NCI-H1105 treated with DMSO at 0.1 percent for 48 hours (cell line): Measurements from ENCODE around the gene JPH4.
"Not testable (repeated sequence)": the region's sequence is repeated elsewhere in the genome, so short reads cannot be mapped to it uniquely, and the experiment has no call there.

ENCODE experiments used
- DNase-seq: peaks from one replicate; lab custom pipeline; 2025; lab: John Stamatoyannopoulos, UW

The JPH4 gene

DNA sequence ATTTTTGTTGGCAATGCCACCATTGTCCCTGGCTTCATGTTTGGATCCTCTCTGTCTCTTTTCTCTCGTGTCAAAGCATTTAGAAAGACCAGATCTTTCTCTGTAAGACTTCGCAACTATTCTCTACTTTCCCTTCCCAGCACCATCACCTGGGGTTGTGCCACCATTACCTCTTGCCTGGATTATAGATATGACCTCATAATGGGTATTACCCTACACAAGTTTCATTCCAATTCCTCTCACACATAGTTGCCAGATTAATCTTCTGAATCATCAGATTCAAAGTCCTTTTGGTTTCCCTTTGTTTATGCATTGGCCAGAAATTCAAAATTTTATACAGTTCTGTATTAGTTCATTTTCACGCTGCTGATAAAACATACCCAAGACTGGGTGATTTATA is 30.4 kb upstream of the JPH4 start:
- no peak for DNase-seq

DNA sequence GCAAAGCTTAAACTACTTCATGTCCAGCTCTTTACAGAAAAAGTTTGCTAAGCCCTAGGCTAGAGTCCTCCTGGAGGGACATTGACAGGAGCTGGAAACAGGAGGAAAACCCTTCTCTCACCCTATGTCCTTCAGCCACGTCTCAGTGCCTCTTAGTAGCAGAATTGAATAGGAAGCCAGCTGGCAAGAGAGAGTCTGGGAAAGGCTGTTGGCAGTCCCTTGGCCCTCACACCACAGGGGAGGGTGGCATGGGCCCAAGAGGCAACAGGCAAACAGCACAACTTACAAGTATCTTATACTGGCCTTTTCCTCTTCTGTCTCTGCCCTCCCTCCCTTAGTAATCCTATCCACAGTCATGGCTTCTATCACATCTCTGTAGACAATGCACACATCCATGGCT is 29.9 kb upstream of the JPH4 start:
- DNase-seq = no peak

DNA sequence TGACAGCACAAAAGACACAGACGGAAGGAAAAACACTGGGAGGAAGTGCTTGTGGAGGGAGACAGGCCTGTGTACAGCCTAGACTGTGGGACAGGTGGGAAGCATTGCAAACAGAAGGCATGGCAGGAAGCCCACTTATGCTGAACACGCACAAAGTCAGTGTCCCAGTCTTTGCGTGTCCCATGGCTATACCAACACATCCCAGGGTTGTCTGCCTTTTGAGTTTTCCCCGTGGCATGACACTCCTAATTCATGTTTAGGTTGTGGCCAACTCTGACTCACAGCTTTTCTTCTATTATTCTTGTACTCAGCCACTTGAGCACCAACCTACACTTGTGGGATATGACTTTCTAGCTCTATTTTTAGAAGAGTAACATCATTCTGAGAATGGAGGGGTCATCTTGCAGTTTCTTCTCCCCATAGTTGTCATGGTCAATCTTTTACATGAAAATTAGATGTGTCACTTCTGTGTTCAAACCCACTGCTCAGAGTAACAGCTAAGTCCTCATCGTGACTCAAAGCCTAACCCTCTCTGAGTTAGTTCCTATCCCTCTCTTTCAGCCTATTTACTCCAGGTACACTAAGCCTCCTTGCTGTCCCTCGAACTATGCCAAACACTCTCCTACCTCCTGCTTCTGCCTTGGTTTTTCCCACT is 27.5 kb upstream of the JPH4 start:
- DNase-seq = no peak

DNA sequence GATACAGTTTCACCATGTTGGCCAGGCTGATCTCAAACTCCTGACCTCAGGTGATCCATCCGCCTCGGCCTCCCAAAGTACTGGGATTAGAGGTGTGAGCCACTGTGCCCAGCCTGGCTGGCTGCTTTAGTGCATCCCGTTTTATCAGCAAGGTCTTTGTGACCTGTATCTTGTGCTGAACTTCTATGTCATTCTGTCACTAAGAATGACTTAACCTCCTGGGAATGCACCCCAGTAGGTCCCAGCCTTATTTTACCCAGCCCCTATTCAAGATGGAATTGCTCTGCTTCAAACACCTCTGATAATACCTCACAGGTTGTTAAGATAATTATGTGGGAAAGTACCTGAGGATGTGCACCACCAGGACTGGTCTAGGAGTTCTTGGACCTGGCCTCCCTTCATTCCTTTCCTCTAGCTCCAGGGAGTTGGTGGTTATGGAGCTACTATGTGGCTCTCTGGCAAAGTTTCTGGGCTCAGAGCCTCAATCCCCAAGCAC is 26.1 kb upstream of the JPH4 start:
- DNase-seq = no peak

DNA sequence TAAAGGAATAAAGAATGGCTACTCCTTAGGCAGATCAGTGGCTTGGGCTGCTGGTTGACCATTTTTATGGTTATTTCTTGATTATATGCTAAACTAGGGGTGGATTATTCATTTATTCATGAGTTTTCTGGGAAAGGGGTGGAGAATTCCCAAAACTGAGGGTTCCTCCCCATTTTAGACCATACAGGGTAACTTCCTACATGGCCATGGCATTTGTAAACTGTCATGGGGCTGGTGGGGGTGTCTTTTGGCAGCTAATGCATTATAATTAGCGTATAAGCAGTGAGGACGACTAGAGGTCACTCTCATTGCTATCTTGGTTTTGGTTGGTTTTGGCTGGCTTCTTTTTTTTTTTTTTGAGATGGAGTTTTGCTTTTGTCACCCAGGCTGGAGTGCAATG is 25.6 kb upstream of the JPH4 start:
- DNase-seq = no peak

DNA sequence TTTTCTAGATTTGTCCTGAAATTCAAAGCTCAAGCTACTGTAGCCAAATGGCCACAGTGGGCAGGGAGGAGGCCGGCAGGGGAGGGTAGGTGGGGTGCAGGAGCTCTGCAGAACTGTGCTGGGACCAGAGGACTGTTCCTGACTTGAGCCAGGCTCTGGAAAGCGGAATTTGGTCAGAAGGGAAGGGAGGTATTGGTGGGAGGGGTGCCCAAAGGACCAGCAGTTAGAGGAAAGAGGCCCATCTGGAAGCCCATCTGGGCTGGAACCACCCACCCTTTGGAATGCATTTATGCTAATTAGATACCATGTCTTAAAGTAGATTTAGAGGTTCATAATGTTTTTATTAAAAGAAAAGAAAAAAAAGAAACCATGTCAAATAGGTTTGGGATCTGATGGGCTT is 24.5 kb upstream of the JPH4 start:
- DNase-seq = no peak

DNA sequence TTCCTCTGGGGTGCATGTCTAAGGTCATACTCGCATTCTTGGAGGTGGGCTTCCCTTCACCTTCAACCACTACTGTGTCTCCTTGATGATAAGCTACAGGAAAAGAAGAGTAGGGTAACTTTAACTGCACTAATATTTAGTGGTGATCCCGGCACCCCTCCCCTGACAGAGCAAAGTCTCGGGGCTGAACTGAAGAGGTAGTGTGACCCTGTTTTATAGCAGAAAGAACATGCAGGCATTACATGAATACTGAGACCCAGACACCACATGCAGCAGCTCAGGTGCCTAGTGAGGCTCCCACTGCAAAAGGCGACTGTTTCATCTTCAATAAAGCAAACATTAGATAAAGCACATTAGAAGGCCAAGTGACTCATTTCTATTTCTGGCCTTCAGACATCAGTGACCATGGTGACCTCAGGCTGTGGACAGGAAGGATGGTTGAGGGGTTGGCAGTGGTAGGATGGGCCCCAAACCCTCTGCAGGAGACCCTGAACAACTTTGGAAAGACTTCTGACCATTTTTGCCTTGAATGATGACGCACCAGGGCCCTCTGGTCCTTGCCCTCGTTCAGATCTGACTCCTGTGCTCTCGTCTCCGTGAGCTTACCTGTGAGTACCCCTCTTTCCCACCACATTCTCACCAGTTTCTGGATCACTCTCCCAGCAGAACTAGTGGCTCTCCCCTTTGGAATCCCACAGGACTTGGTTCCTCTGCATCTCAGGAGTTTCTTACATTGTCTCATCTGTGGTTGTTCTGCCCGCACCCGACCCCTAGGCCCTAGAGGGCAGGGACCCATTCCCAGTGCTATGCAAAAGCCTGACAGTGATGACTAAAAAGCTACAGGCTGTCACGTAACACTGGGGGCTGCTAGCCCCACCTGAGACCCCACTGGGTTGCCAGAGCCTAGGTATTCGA is 23.8 kb upstream of the JPH4 start:
- DNase-seq = no peak

DNA sequence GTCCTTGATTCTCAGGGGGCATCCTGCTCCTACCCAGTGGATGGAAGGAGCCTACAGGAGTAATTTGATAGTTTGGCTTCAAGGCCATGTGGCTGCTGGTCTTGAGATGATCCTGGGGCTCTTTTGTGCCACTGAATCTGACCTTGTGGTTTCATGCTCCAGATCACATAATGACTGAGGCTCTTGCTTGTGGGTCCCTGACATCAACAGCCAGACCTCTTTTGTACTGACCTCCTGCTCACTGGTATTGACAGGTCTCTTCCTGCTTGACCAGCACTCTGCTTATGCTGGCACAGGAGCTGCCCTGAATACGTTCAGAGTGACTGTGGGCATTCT is 23.2 kb upstream of the JPH4 start:
- no peak for DNase-seq

DNA sequence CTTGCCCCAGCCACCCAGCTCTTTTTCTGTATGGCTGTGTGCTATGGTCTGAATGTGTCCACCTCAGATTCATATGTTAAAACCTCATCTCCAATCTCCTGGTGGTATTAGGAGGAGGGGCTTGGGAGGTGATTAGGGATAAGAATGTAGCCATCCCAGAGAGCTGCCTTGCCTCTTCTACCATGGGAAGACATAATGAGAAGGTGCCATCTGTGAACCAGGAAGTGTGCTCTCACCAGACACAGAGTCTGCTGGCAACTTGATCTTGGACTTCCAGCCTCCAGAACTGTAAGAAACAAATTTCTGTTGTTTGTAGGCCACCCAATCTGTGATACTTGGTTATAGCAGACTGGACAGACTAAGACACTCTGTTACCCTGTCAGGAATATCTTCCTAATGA is 22.8 kb upstream of the JPH4 start:
- DNase-seq = no peak

DNA sequence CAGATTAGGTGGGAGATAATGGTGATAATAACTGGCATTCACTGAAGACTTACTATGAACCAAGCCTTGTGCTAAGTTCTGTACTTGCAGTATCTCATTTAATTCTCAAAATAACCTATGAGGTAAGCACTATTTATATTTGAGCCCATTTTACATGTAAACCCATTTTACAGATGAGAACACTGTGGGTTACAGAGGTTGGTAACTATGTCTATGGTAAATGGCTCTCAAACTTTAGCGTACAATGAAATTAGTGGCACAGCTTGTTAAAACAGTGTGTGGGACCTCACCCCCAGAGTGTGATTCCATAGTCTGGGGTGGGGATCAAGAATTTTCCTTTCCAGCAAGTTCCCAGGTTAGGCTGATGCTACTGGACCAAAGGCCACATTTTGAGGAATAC is 22.2 kb upstream of the JPH4 start:
- DNase-seq = no peak

DNA sequence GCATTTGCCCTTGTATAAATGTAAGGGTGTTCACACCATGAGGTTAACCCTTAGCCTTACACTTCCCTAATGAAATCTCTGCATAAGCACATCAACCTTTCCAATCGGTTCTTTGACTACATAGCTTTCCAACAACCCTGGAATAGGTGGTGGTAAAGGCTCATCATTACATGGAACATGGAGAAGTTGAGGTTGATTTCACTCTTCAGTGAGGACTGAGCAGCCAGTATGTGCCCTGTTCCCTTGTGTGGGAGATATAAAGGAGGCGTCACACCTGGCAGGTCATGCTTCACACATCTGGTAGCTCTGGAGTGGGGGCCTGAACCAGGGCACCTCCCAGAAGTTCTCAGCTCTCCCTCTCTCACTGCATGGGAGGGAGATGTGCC is 21.7 kb upstream of the JPH4 start:
- DNase-seq = no peak

DNA sequence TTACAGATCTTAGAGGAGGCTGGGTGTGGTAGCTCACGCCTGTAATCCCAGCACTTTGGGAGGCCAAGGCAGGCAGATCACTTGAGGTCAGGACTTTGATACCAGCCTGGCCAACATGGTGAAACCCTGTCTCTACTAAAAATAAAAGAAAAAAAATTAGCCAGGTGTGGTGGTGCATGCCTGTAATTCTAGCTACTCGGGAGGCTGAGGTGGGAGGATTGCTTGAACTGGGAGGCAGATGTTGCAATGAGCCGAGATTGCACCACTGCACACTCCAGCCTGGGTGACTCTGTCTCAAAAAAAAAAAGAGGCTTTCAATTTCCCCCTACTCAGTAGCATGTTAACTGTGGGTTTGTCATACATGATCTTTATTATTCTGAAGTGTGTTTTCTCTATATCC is 15.6 kb upstream of the JPH4 start:
- DNase-seq = not testable (repeated sequence)

DNA sequence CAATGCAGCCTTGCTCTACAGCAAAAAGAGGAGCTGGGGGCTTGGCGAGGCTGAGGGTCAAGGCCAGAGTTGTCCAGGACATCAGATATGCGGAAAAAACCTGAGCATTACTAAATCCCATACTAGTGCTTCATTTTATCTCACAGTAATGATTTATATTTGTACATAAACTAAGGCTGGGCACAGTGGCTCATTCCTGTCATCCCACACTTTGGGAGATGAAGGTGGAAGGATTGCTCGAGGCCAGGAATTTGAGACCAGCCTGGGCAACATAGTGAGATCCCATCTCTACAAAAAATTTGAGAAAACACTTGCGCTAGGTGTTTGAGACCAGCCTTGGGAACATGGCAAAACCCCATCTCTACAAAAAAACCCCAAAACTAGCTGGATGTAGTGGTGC is 11.6 kb upstream of the JPH4 start:
- DNase-seq = no peak

DNA sequence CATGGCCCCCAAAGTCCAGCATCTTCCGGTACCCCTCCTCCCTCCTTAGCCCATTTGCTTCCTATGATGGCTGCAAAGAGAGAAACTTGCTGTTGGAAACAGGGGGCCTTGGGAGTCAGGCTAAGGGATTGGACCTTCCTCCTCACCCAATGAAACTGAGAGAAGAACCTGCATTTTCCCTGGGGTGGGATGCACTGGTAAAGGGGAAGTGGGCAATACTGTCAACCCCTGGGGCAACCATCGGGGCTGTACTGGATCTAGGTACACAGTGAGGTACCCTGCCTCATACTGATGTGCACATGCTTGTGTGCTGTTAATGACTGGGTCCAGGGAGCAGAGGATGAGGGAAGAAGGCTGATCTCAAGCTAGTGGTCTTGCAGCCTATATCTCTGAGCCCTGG is 11.0 kb upstream of the JPH4 start:
- no peak for DNase-seq

DNA sequence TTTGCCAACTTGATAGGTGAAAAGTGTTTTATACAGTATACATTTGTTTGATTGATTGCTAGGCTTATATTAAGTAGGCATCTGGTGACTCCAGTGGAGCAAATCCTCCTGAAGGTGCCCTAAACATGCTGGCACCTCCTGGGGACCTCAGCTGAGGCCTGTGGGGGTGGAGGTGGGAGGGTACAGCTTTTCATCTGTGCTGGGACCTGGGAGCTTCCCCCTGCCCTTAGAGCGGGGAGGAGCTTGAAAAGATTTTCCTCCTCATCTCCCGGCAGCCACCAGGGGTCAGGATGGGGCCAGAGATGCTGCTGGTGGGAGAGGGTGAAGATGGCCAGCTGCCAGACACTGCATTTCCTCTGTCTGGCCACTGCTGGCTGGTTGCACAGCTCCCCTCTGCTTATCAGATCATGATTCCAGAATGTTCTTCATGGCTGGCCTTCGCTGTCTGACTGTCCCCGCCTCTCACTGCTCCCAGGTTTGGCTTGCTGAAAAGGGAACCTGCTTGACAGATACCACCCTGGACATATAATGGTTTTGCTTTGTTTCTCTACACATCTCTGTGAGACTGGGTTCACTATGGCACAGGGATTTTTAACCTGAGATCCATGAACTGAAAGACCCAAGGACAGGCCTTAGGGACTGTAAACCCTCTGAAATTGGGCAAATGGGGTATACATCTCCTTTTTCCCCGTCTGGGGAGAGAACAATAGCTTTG is 10.5 kb upstream of the JPH4 start:
- DNase-seq = peak; percentile 87

DNA sequence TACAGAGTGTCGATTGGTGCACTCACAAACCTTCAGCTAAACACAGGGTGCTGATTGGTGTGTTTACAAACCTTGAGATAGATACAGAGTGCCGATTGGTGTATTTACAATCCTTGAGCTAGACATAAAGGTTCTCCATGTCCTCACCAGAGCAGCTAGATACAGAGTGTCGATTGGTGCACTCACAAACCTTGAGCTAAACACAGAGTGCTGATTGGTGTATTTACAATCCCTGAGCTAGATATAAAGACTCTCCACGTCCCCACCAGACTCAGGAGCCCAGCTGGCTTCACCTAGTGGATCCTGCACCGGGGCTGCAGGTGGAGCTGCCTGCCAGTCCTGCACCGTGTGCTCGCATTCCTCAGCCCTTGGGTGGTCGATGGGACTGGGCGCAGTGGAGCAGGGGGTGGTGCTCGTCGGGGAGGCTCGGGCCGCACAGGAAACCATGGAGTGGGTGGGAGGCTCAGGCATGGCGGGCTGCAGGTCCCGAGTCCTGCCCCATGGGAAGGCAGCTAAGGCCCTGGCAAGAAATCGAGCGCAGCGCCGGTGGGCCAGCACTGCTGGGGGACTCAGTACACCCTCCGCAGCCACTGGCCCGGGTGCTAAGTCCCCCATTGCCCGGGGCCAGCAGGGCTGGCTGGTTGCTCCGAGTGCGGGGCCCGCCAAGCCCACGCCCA is 6.1 kb upstream of the JPH4 start:
- DNase-seq = not testable (repeated sequence)

DNA sequence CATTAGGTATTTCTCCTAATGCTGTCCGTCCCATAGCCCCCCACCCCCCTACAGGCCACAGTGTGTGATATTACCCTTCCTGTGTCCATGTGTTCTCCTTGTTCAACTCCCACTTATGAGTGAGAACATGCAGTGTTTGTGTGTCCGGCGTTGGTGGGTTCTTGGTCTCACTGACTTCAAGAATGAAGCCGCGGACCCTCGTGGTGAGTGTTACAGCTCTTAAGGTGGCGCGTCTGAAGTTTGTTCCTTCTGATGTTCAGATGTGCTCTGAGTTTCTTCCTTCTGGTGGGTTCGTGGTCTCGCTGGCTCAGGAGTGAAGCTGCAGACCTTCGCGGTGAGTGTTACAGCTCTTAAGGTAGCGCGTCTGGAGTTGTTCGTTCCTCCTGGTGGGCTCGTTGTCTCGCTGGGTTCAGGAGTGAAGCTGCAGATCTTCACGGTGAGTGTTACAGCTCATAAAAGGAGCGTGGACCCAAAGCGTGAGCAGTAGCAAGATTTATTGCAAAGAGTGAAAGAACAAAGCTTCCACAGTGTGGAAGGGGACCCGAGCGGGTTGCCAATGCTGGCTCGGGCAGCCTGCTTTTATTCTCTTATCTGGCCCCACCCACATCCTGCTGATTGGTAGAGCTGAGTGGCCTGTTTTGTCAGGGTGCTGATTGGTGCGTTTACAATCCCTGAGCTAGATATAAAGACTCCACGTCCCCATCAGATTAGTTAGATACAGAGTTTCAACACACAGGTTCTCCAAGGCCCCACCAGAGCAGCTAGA is 5.4 kb upstream of the JPH4 start:
- not testable (repeated sequence) for DNase-seq

DNA sequence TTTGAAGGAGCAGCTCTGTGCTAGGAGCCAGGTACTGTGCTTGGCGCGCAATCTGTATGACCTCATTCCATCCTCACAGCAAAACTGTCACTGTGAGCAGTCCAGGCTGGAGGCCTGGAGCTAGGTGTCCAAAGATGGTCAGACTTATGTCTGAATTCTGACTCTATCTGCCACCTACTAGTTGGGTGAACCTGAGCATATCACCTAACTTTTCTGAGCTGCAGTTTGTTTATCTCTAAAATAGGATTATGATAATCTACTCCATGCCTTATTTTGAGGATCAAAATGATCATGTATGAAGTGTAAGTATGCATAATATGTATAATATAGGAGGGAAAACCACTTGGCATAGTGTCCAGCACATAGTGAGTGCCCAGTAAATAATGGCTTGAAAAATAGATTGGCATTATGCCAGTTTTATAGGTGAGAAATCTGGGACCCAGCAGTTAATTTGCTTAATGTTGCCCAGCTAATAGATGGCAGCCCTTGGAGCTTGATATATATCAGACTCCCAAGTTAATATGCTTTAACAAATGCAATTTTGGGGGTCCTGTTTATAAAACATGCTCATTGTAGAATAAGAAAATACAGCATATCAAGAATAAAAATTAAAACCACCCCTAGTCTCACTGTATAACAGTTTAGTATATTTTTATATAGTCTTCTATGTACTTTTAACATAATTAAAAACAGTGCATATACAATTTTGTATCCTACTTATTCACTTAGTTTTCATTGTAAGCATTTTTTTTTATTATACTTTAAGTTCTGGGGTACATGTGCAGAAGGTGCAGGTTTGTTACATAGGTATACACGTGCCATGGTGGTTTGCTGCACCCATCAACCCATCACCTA is 4.5 kb upstream of the JPH4 start:
- no peak for DNase-seq

DNA sequence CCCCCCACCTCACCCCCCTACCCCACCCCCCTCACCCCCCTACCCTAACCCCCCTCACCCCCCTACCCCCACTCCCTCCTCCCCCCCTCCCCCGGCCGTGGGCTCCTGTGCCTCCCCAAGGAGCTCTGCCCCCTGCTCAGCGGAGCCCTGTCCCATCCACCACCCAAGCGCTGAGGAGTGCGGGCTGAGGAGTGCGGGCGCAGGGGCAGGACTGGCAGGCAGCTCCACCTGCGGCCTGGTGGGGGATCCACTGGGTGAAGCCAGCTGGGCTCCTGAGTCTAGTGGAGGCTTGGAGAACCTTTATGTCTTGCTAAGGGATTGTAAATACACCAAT is 2.3 kb upstream of the JPH4 start:
- DNase-seq = no peak

DNA sequence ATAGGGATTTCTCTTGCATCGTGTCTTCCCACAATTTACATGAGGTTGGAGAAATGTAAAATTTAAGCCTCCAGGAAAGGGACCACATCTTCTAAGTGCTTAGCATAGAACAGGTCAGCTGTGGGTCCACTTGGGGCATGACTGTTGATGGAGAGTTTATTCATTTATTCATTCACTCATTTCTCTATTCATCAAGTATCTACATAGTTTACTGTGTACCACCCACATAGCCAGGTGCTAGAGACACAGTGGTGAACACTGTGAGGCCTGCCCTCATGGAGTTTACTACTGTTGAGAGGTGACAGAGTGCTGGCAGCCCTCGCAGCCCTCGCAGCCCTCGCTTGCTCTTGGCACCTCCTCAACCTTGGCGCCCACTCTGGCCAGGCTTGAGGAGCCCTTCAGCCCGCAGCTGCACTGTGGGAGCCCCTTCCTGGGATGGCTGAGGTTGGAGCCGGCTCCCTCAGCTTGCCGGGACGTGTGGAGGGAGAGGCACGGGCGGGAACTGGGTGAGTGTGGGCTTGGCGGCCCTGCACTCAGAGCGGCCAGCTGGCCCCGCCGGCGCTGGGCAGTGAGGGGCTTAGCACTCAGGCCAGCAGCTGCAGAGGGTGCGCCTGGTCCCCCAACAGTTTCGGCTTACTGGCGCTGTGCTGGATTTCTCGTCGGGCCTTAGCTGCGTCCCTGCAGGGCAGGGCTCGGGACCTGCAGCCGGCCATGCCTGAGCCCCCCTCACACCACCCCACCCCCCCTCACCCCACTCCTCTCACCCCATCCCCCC is 1.7 kb upstream of the JPH4 start:
- DNase-seq = no peak
